ENCODE data around the gene SIX1. TPM values are rescaled to one million over a fixed set of nuclear protein-coding genes. Genes with fewer than 3 reads are reported as not detected.

Gene SIX1
- total and polyA plus RNA-seq, 10 donors = 0.03 TPM; not detected in 9

GRCh38 chr14:60637479-60638315 lies 11.6 kb downstream of the SIX1 start:
- Histone ChIP-seq H3K4me1 (peaks cover 0 to 26% (median 23%) of the 10 kb centered on the region in 6 donors), H3K36me3 (no peaks in the 10 kb centered on the region), H3K27me3 (replicated peaks in 1 of 7) (peaks cover 11 to 93% (median 68%) of the 10 kb centered on the region in 7 donors), H3K27ac (no peak overlapping the region), H3K4me3 (peak overlapping the region in 6 of 8 donors; percentile 12 to 56 (median 22)), H3K9me3 (no peaks in the 10 kb centered on the region)
- DNase-seq = no peak
- no peak for TF ChIP-seq POLR2A (IDR thresholded peaks at IDR 0.05)
- intact Hi-C loops (cut with DNase I; ENCODE audit: low total_unique reads) = no loop called here
- WGBS, 5 donors = 2 to 7% (median 4%) methylated on average over 23 to 55 of the region's 55 CpGs

- WGBS, 5 donors = 9 to 22% (median 11%) methylated on average over 18 to 20 of the region's 20 CpGs
- no peaks in the 10 kb centered on the region for H3K9me3 ChIP-seq
- TF ChIP-seq CTCF (IDR thresholded peaks at IDR 0.05 in 8 of 11, conservative IDR thresholded peaks at IDR 0.05 in 3 of 11) (no peak), POLR2A (IDR thresholded peaks at IDR 0.05) (no peak), POLR2AphosphoS5 (IDR thresholded peaks at IDR 0.05) (no peak)
- H3K27me3 ChIP-seq (replicated peaks in 1 of 7) = peaks cover 4 to 85% (median 60%) of the 10 kb centered on the region in 7 donors
- H3K4me3 ChIP-seq = peak overlapping the region in 3 of 8 donors; percentile 12 to 56 (median 22)
- intact Hi-C loops (cut with DNase I; ENCODE audit: low total_unique reads) = no loop called here
- no peak for DNase-seq
- H3K36me3 ChIP-seq = no peaks in the 10 kb centered on the region
- peaks cover 0 to 19% (median 16%) of the 10 kb centered on the region in 6 donors for H3K4me1 ChIP-seq
- H3K27ac ChIP-seq = no peak overlapping the region
These were observed 12.3 kb downstream of the SIX1 start for GRCh38 chr14:60636879-60637478.

- H3K27me3 ChIP-seq (replicated peaks in 1 of 7) = peaks cover 4 to 57% (median 32%) of the 10 kb centered on the region in 7 donors
- 84 to 88% (median 86%) methylated on average over 4 of the region's 4 CpGs for WGBS, 5 donors
- TF ChIP-seq POLR2A (IDR thresholded peaks at IDR 0.05) (no peak), CTCF (IDR thresholded peaks at IDR 0.05 in 8 of 11, conservative IDR thresholded peaks at IDR 0.05 in 3 of 11) (no peak), POLR2AphosphoS5 (IDR thresholded peaks at IDR 0.05) (no peak)
- no peak for DNase-seq
- intact Hi-C loops (cut with DNase I; ENCODE audit: low total_unique reads) = no loop called here
- H3K27ac ChIP-seq = no peak overlapping the region
- H3K4me1 ChIP-seq = peaks cover 0 to 15% (median 13%) of the 10 kb centered on the region in 6 donors
- no peak overlapping the region for H3K4me3 ChIP-seq
- H3K36me3 ChIP-seq = no peaks in the 10 kb centered on the region
- H3K9me3 ChIP-seq = no peaks in the 10 kb centered on the region
These were observed 15.1 kb downstream of the SIX1 start for GRCh38 chr14:60634153-60634552.

GRCh38 chr14:60632777-60633176 lies 16.5 kb downstream of the SIX1 start:
- Histone ChIP-seq H3K36me3 (no peaks in the 10 kb centered on the region), H3K4me3 (no peak overlapping the region), H3K9me3 (no peaks in the 10 kb centered on the region), H3K27ac (no peak overlapping the region), H3K4me1 (peaks cover 0 to 9% (median 8%) of the 10 kb centered on the region in 6 donors), H3K27me3 (replicated peaks in 1 of 7) (peaks cover 3 to 44% (median 18%) of the 10 kb centered on the region in 7 donors)
- TF ChIP-seq POLR2A (IDR thresholded peaks at IDR 0.05) (no peak), CTCF (IDR thresholded peaks at IDR 0.05 in 8 of 11, conservative IDR thresholded peaks at IDR 0.05 in 3 of 11) (no peak), POLR2AphosphoS5 (IDR thresholded peaks at IDR 0.05) (no peak)
- no peak for DNase-seq
- WGBS, 5 donors = 22 to 34% (median 25%) methylated on average over 2 of the region's 2 CpGs
- intact Hi-C loops (cut with DNase I; ENCODE audit: low total_unique reads) = no loop called here

All from spleen (tissue), 11 donors.